ENCODE data around the gene TCHP.

GRCh38 chr12:109930028-109930800, 30.1 kb downstream of the TCHP start:
- TF ChIP-seq POLR2A (IDR thresholded peaks at IDR 0.05; ENCODE audit: low read length), result no peak
- no peak for TF ChIP-seq GATA1 (IDR thresholded peaks at IDR 0.05; ENCODE audit: low read depth, low read length)
